ENCODE measurements around the gene MET.
"Not testable (repeated sequence)": the region's sequence is repeated elsewhere in the genome, so short reads cannot be mapped to it uniquely, and the experiment has no call there.

DNA sequence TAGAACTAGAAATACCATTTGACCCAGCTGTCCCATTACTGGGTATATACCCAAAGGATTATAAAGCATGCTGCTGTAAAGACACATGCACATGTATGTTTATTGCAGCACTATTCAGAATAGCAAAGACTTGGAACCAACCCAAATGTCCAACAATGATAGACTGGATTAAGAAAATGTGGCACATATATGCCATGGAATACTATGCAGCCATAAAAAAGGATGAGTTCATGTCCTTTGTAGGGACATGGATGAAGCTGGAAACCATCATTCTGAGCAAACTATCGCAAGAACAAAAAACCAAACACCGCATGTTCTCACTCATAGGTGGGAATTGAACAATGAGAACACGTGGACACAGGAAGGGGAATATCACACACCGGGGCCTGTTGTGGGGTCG, 74.4 kb downstream of the MET start:
- TF ChIP-seq POLR2A, CTCF, EP300 (IDR thresholded peaks at IDR 0.05): not testable (repeated sequence)
